GM18951 (cell line): ENCODE measurements around the gene SPATA31E1.
"Not testable (repeated sequence)": the region's sequence is repeated elsewhere in the genome, so short reads cannot be mapped to it uniquely, and the experiment has no call there.

Experiments used
- POLR2A ChIP-seq: IDR thresholded peaks from 4 replicates; pipeline ENCODE4 v1.6.1; 2011; ENCODE audit warnings: mild to moderate bottlenecking; ENCODE audit not compliant: insufficient read length, insufficient read depth; ENCODE audit errors: extremely low read depth
- in situ Hi-C: fragments of 300-500 bp; cut with MboI; formaldehyde crosslinking; loops from one replicate; pipeline ENCODE4 v1.12.0; 2022; ENCODE audit warnings: low sequenced_read_pairs, mixed read lengths, inconsistent platforms; ENCODE audit not compliant: unreplicated experiment

Gene SPATA31E1

DNA sequence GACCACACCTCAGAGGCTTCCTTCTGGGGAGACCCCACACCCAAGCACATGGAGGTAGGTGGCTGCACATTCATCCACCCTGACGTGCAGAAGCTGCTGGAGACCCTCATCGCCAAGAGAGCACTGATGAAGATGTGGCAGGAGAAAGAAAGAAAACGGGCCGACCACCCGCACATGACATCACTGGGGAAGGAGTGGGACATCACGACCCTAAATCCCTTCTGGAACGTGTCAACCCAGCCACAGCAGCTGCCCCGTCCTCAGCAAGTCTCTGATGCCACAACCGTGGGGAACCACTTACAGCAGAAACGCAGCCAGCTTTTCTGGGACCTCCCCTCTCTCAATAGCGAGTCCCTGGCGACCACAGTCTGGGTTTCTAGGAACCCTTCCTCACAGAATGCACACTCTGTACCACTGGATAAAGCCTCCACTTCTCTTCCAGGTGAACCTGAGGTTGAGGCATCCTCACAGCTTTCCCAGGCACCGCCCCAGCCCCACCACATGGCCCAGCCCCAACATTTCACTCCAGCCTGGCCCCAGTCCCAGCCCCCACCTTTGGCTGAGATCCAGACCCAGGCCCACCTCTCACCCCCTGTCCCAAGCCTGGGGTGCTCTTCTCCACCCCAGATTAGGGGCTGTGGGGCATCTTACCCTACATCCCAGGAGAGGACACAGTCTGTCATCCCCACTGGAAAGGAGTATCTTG is 3.0 kb downstream of the SPATA31E1 start:
- in situ Hi-C loops, result no loop called here
- no peak for TF ChIP-seq POLR2A

DNA sequence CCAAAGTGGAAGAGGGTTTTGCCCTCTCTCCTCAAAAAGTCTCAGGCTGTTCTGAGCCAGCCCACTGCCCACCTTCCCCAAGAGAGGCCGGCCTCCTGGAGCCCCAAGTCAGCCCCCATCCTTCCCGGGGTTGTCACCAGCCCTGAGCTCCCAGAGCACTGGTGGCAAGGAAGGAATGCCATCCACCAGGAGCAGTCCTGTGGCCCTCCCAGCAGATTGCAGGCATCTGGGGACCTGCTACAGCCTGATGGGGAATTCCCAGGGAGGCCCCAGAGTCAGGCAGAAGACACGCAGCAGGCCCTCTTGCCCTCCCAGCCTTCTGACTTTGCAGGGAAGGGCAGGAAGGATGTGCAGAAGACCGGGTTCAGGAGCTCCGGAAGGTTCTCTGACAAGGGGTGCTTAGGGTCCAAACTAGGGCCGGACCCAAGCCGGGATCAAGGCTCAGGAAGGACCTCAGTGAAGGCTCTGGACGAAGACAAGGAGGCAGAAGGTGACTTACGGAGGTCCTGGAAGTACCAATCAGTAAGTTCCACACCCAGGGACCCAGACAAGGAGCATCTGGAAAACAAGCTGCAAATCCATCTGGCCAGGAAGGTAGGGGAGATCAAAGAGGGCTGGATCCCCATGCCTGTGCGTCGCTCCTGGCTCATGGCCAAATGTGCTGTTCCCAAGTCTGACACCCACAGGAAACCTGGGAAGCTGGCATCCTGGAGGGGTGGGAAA is 3.7 kb downstream of the SPATA31E1 start:
- in situ Hi-C loops, result no loop called here
- TF ChIP-seq POLR2A, result no peak

DNA sequence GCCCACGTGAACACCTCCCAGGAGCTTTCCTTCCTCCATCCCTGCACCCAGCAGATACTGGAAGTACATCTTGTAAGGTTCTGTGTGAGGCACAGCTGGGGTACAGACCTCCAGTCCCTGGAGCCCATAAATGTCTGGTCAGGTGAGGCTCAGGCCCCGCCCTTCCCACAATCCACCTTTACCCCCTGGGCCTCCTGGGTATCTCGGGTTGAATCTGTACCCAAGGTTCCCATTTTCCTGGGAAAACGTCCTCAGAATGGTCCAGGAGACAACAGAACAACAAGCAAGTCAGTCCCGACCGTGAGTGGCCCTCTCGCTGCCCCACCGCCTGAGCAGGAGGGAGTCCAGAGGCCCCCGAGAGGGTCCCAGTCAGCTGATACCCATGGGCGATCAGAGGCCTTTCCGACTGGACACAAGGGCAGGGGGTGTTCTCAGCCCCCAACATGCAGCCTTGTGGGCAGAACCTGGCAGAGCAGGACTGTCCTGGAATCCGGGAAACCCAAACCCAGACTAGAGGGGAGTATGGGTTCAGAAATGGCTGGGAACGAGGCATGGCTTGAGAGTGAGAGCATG is 4.3 kb downstream of the SPATA31E1 start:
- in situ Hi-C loops, result no loop called here
- no peak for TF ChIP-seq POLR2A

DNA sequence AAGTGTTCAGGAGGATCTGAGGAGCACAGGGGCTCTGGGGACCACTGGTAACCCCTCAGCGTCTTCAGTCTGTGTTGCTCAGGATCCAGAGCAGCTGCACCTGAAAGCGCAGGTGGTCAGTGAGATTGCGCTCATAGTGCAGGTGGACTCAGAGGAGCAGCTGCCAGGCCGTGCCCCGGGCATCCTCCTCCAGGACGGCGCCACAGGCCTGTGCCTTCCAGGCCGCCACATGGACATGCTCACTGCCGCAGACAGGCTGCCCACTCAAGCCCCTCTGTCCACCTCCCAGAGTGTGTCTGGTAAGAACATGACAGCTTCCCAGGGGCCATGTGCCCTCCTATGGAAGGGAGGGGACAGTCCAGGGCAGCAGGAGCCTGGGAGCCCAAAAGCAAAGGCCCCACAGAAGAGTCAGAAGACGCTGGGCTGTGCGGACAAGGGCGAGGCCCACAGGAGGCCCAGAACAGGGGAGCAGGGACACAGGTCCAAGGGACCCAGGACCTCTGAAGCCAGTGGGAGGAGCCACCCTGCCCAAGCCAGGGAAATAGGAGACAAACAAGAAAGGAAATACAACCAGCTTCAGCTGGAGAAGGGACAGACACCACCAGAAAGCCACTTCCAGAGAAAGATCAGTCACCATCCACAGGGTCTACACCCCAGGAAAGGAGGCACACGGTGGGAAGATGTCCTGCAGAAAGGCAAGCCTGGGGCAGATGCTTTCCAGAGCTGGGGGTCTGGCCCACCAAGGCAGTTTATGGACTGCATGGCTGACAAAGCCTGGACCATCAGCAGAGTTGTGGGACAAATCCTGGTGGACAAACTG is 5.2 kb downstream of the SPATA31E1 start:
- in situ Hi-C loops, result no loop called here
- TF ChIP-seq POLR2A, result no peak

DNA sequence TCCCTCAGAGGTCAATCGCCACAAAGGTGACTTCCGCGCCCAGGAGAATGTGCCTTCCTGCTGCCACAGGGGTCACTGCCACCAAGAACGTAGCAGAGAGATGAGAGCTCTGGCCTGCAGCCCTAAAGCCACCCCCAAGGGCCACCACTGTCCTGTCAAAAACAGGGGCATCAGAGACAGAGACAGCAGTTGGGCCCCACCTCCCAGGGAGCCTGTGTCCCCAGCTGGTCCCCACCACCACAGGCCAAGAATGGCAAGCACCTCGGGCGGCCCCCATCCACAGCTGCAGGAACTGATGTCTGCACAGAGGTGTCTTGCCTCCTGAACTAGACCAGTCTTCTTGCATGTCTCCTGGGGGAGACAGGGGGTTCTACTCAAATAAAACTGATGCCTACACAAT is 5.8 kb downstream of the SPATA31E1 start:
- no peak for TF ChIP-seq POLR2A
- in situ Hi-C loops, result no loop called here

DNA sequence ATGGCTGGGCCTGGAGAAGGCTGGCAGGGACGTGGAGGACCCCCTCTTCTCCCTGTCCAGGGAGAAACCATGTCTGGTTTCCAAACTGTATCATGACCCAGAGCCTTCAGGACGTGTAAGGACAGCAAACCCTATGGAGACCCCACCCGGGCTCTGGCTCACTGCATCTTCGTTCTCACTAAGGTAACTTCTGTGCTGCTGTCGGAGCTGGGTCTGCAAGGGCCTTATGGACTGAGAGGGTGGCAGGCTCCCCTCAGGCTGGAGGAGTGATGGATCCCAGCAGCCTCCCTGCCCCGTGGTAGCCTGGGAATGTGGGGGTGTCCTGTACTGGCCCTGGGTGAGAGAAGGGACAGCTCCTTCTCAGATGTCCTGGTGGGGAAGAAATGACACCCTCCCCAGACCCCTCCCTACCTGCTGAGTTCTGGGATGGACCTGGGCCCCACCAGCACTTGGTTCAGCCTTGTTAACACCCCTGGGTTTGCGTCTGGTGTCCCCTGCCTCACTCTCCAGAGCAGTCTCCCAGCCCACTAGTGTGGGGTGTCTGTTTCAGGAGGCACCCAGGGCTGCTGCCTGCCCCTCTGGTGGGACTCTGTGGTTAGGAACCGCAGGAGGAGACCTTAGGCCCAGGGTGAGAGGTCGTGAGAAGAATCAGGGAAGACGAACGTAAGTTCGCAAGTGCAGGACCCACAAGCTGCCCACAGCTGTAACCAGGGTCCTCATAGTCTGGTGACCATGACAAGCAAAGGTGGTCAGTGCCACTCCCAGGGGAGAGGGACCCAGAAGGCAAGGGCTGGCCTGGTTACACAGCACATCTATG is 6.6 kb downstream of the SPATA31E1 start:
- in situ Hi-C loops, result no loop called here
- TF ChIP-seq POLR2A, result no peak

DNA sequence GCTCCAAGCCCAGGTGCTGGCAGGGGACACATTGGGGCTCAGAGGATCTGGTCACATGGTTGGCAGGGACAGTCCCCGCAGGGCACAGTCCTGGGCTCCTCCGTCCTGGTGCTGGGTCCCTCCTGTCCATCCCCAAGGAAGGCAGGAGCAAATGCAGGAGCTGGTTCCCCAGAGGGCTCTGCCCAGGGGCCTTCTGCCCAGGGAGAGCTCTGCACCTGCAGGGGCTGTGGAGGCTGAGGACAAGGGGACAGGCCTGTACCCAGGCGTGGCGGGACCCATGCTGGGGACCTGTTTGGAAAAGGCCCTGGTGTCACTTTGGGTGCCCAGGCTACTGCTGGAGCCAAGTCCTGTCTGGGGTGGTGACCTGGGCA is 7.2 kb downstream of the SPATA31E1 start:
- in situ Hi-C loops, result no loop called here
- TF ChIP-seq POLR2A, result no peak

DNA sequence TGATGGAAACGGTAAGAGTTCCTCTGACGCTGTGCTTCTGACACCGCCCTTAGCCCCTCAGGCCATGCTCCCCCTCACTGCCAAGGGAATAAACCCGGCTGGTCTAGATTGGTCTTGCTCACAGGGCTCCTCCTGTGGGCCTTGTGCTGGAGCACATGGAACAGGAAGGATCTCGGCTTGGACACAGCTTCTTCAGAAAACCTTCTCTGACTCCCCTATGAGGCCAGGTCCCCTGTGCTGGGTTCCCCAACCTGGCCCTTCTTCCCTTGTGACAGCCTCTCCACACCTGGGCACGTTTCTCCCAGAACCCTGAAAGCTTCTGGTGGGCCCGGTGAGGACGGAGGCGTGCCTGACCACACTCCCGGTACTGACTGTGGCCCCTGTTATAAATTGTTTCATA is 8.2 kb downstream of the SPATA31E1 start:
- in situ Hi-C loops, result no loop called here
- TF ChIP-seq POLR2A, result no peak

DNA sequence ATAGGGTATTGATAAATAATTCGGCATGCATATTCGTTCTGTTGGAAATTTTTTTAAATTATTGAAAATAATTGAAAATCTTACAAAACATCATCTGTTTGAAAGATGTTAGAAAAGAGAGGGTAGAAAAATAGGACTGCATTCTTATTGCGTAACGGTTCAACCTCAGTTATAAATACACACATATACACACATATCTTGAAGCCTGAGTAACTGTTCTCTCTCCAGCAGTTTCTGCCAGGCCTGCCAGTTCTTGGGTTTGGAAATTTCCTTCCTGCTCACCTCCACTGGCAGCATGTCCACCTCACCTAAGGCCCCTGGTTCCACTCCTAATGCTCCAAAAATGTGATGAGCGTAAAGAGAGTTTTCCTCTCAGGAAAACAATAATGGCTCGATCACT is 9.1 kb downstream of the SPATA31E1 start:
- in situ Hi-C loops, result no loop called here

DNA sequence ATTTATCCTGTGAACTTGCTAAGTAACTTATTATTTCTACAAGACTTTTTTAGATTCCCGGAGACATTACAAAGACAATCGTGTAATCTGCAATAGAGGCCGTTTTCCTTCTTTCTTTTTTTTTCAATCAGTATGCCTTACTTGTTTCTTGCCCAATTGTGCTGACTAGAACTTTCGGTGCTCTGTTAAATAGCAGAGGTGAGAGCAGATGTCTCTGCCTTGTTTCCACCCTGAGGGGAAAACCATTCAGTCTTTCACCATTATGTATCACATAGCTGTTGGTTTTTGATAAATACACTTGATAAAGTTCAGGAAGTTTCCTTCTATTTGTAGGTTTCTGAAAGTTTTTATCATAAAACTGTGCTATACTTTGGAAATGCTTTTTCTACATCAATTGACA is 10.3 kb downstream of the SPATA31E1 start:
- in situ Hi-C loops, result no loop called here
- no peak for TF ChIP-seq POLR2A

More for the DNA sequence above, 9.1 kb downstream of the SPATA31E1 start:
- TF ChIP-seq POLR2A, result no peak

DNA sequence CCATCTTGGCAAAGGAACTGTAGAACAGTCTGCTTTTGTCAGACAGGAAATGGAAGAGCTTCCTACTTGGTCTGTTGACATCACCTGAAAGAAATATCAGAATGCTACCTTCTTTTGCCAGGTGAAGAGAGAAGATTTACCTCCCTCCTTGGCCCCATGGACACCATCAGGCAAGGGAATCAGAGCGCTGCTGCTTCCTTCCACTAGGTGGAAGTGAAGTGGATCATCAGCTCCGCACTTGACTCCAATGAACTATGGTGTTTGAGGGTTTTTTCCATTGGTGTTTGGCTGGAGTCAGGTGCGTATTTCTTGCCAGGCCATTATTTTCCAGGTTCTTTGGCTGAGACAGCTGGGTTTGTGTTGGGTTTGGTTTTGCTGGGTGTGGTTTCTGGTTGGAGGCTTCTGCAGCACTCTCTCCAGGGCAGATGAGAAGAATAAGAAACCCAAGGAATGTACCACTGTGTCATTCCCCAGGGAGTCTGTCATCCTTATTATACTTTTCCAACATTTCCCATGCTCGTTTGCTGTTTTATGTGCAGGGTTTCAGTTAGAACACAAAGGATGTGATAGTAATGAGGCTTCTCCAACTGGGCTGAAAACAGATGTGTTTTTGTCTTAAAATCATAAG is 12.4 kb downstream of the SPATA31E1 start:
- TF ChIP-seq POLR2A, result no peak
- in situ Hi-C loops, result no loop called here

DNA sequence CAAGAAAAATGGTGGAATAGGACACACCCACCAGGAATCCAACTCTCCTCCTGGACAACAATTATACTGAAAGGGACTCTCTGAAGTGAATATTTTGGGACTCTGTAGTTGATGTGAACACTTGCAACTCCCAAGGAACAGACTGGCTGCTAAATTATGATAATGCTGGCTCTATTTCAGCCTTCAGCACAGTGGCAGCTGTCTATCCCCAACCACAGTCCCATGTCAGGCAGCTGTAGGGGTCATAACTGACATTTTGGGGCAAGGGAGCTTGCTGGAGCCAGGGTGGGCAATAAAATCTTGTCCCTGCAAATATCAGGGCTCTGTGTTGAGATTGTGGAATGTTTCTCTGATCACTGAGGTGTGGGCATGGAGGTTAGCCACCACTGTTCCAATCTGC is 14.2 kb downstream of the SPATA31E1 start:
- no peak for TF ChIP-seq POLR2A
- in situ Hi-C loops, result no loop called here

DNA sequence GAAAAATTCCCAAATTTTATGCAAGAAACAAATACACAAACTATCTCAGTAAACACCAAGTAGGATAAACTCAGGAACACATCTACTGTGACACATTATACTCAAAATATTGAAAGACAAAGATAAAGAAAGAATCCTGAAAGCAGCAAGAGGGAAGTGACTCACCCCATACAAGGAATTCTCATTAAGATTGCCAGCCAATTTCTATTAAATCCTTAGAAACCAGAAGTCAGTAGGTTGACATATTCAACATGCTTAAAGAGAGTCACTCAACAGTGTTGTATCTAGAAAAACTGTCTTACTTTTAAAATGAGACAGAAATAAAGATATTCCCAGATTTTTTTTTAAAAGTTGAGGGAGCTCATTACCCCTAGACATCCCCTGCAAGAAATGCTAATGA is 15.5 kb downstream of the SPATA31E1 start:
- TF ChIP-seq POLR2A, result no peak
- in situ Hi-C loops, result no loop called here

DNA sequence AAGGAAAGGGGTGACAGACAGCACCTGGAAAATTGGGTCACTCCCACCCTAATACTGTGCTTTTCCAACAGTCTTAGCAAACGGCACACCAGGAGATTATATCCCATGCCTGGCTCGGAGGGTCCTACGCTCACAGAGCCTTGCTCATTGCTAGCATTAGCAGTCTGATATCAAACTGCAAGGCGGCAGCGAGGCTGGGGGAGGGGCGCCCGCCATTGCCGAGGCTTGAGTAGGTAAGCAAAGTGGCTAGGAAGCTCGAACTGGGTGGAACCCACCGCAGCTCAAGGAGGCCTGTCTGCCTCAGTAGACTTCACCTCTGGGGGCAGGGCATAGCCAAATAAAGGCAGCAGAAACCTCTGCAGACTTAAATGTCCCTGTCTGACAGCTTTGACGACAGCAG is 19.7 kb downstream of the SPATA31E1 start:
- in situ Hi-C loops, result not testable (repeated sequence)
